WERI-Rb-1 (cell line): Measurements from ENCODE around the gene RLN2.
"Not testable (repeated sequence)": the region's sequence is repeated elsewhere in the genome, so short reads cannot be mapped to it uniquely, and the experiment has no call there.

ENCODE experiments used
- DNase-seq: peaks from one replicate; pipeline ENCODE4 v3.0.0-alpha.2; 2020
- H3K27ac ChIP-seq: fragments of 250-450 bp; sonication (Bioruptor Pico); 2 replicates; pipeline ENCODE4 v1.5.1; 2020; ENCODE audit warnings: mild to moderate bottlenecking, moderate library complexity
- H3K27me3 ChIP-seq: fragments of 250-450 bp; sonication (Bioruptor Pico); 2 replicates; pipeline ENCODE4 v1.5.1; 2021; ENCODE audit warnings: mild to moderate bottlenecking, low read depth, moderate library complexity; ENCODE audit not compliant: insufficient read depth, severe bottlenecking
- H3K36me3 ChIP-seq: fragments of 250-450 bp; sonication (Bioruptor Pico); 2 replicates; pipeline ENCODE4 v1.5.1; 2020; ENCODE audit warnings: mild to moderate bottlenecking, moderate library complexity
- H3K4me3 ChIP-seq: 2 replicates; pipeline ENCODE4 v1.5.1; 2011; ENCODE audit warnings: low read depth, mild to moderate bottlenecking, control low read depth, low read length
- H3K9me3 ChIP-seq: fragments of 250-450 bp; sonication (Bioruptor Pico); 2 replicates; pipeline ENCODE4 v1.5.1; 2021; ENCODE audit warnings: mild to moderate bottlenecking, moderate library complexity; ENCODE audit not compliant: severe bottlenecking
- TF ChIP-seq, protein P1 (sequence below): IDR thresholded peaks from 2 replicates; pipeline ENCODE4 v1.5.1; 2011; ENCODE audit warnings: low read depth, mild to moderate bottlenecking, control low read depth, inconsistent platforms, low read length

The RLN2 gene

DNA sequence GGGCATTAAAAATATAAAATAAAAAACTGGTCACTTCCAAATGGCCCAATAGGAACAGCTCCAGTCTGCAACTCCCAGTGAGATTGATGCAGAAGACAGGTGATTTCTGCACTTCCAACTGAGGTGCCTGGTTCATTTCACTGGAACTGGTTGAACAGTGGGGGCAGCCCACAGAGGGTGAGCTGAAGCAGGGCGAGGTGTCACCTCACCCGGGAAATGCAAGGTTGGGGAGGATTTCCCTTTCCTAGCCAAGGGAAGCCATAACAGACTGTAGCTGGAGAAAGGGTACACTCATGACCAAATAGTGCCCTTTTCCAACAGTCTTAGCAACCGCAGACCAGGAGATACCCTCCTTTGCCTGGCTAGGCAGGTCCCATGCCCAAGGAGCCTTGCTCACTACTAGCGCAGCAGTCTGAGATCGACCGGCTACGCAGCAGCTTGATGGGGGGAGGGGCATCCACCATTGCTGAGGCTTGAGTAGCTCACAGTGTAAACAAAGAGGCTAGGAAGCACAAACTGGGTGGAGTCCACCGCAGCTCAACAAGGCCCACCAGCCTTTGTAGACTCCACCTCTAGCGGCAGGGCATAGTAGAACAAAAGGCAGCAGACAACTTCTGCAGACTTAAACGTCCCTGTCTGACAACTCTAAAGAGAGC lies 22.5 kb upstream of the RLN2 start:
- no peaks in the 10 kb centered on the region for H3K27me3 ChIP-seq
- DNase-seq = peak; percentile 38
- no peaks in the 10 kb centered on the region for H3K9me3 ChIP-seq
- no peaks in the 10 kb centered on the region for H3K36me3 ChIP-seq
- H3K27ac ChIP-seq = no peak overlapping the region
- TF ChIP-seq, protein P1, sequence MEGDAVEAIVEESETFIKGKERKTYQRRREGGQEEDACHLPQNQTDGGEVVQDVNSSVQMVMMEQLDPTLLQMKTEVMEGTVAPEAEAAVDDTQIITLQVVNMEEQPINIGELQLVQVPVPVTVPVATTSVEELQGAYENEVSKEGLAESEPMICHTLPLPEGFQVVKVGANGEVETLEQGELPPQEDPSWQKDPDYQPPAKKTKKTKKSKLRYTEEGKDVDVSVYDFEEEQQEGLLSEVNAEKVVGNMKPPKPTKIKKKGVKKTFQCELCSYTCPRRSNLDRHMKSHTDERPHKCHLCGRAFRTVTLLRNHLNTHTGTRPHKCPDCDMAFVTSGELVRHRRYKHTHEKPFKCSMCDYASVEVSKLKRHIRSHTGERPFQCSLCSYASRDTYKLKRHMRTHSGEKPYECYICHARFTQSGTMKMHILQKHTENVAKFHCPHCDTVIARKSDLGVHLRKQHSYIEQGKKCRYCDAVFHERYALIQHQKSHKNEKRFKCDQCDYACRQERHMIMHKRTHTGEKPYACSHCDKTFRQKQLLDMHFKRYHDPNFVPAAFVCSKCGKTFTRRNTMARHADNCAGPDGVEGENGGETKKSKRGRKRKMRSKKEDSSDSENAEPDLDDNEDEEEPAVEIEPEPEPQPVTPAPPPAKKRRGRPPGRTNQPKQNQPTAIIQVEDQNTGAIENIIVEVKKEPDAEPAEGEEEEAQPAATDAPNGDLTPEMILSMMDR = no peak
- H3K4me3 ChIP-seq = no peak overlapping the region; the same call in 1 of the 2 replicates

DNA sequence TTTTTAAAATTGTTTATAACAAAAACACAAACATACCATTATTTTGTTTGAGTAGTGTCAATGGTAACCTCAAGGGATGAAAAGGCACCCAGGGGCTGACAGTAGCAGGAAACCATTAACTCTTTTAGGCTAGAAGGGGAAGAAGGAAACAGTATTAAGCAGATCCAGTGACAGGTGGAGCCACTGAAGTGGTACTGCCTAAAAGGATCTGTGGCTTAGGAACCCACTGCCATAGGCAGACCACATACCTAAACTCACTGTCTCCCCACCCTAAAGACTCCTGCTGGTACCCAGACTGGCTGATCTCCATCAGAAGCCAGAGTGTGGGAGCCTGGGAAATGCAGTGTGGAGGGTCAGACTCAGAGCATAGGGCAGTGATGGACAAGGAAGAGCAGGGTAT lies 21.7 kb upstream of the RLN2 start:
- H3K36me3 ChIP-seq = no peaks in the 10 kb centered on the region
- TF ChIP-seq, protein P1 = no peak
- no peaks in the 10 kb centered on the region for H3K9me3 ChIP-seq
- DNase-seq = no peak
- H3K27ac ChIP-seq = no peak overlapping the region
- no peaks in the 10 kb centered on the region for H3K27me3 ChIP-seq
- H3K4me3 ChIP-seq = no peak overlapping the region

DNA sequence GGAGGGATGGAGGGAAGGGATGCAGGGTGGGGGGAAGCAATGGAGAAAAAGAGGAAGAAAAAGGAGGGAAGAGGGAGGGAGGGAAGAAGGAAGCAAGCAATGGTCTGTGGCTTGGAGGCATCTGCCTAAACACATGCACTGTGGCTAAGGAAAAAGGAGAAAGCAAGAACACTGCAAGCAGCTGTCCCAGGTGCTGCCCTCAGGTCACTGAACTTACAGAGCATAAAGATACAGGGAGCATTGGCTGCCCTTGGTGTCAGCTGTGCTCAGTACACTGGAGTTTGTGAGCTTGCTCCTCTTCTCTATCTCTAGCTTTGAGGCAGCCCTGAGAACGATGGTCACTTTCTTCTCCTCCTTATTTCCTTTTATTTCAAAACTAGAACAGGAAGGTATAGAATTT lies 17.1 kb upstream of the RLN2 start:
- H3K36me3 ChIP-seq, H3K4me3 ChIP-seq, H3K9me3 ChIP-seq, H3K27ac ChIP-seq, DNase-seq, H3K27me3 ChIP-seq: not testable (repeated sequence)

- no peaks in the 10 kb centered on the region for H3K36me3 ChIP-seq
- H3K4me3 ChIP-seq = no peak overlapping the region
- H3K9me3 ChIP-seq = no peaks in the 10 kb centered on the region
- DNase-seq = no peak
- no peaks in the 10 kb centered on the region for H3K27me3 ChIP-seq
- TF ChIP-seq, protein P1 = no peak
- H3K27ac ChIP-seq = no peak overlapping the region
Measured at GRCh38 chr9:5321058-5321457, 16.5 kb upstream of the RLN2 start.

DNA sequence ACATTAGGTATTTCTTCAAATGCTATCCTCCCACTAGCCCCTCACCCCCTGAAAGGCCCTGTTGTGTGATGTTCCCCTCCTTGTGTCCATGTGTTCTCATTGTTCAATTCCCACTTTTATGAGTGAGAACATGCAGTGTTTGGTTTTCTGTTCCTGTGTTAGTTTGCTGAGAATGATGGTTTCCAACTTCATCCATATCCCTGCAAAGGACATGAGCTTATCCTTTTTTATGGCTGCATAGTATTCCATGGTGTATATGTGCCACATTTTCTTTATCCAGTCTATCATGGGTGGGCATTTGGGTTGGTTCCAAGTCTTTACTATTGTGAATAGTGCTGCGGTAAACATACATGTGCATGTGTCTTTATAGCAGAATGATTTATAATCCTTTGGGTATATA lies 11.9 kb upstream of the RLN2 start:
- not testable (repeated sequence) for H3K36me3 ChIP-seq, H3K9me3 ChIP-seq, H3K27me3 ChIP-seq, H3K27ac ChIP-seq, H3K4me3 ChIP-seq, DNase-seq

DNA sequence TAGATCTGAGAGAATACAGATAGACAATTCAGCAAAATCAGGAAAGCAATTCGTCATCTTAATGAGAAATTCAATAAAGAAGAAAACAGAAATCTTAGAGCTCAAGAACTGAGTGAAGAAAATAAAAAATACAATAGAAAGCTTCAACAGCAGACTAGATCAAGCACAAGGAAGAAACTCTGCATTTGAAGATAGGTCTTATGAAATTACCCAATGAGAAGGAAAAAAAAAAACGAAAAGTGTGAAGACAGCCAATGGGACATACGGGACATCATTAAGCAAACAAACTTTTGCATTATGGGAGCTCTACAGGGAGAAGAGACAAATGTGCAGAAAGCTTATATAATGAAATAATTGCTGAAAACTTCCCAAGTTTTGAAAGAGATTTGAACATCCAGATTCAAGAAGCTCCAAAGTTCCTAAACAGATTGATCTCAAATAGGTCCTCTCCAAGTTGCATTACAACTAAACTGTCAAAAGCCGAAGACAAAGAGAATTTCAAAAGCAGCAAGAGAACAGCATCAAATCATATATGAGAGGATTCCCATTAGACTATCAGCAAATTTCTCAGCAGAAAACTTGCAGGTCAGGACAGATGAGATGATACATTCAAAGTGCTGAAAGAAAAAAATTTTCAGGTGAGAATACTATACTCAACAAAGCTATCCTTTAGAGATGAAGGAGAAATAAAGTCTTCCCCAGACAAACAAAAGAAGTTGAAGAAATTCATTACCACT lies 10.8 kb upstream of the RLN2 start:
- Histone ChIP-seq H3K27ac (no peak overlapping the region), H3K9me3 (peaks cover 10% of the 10 kb centered on the region), H3K36me3 (no peaks in the 10 kb centered on the region), H3K27me3 (no peaks in the 10 kb centered on the region), H3K4me3 (no peak overlapping the region)
- no peak for DNase-seq
- TF ChIP-seq, protein P1 = no peak

DNA sequence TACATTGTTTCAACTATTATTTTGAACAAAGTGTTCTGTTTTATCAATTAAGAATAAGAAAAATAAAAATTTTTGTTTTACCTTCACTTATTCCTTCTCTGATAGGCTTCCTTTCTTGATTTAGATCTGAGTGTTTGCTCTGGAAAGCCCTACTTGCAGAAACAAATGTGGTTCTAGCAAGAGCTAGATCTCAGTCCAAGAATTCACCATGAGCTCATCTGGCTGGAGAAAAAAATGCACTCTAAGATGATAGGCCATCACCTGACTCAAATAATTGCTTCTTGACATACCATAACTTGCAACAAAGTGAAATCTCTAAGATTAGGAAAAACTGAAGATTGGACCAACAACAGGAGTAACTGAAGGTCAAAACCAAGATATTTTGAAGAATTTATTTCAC lies 6.3 kb upstream of the RLN2 start:
- H3K27ac ChIP-seq = no peak overlapping the region
- no peaks in the 10 kb centered on the region for H3K36me3 ChIP-seq
- no peaks in the 10 kb centered on the region for H3K27me3 ChIP-seq
- H3K4me3 ChIP-seq = no peak overlapping the region
- TF ChIP-seq, protein P1 = no peak
- no peak for DNase-seq
- peaks cover 10% of the 10 kb centered on the region for H3K9me3 ChIP-seq
